ENCODE results near the gene ZC3H12D.

DNA sequence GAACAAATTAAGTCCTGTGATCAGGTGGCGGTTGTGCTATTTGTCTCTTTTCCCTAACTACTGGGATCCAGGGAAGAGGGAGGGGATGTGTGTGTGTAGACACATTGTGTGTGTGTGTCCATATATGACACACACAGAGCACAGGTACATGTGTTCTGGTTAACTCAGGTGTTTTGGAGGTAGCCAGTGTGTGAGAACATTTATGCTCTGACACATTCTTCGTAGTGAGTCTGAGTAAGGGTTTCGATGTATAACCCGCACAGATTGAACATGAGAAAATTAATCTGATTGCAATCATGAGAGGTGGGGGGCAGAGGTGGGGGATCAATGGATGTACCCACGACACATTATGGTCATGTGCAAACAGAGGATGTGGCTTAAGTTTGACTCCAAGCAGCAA is 12.6 kb downstream of the ZC3H12D start:
- TF ChIP-seq, protein P1, sequence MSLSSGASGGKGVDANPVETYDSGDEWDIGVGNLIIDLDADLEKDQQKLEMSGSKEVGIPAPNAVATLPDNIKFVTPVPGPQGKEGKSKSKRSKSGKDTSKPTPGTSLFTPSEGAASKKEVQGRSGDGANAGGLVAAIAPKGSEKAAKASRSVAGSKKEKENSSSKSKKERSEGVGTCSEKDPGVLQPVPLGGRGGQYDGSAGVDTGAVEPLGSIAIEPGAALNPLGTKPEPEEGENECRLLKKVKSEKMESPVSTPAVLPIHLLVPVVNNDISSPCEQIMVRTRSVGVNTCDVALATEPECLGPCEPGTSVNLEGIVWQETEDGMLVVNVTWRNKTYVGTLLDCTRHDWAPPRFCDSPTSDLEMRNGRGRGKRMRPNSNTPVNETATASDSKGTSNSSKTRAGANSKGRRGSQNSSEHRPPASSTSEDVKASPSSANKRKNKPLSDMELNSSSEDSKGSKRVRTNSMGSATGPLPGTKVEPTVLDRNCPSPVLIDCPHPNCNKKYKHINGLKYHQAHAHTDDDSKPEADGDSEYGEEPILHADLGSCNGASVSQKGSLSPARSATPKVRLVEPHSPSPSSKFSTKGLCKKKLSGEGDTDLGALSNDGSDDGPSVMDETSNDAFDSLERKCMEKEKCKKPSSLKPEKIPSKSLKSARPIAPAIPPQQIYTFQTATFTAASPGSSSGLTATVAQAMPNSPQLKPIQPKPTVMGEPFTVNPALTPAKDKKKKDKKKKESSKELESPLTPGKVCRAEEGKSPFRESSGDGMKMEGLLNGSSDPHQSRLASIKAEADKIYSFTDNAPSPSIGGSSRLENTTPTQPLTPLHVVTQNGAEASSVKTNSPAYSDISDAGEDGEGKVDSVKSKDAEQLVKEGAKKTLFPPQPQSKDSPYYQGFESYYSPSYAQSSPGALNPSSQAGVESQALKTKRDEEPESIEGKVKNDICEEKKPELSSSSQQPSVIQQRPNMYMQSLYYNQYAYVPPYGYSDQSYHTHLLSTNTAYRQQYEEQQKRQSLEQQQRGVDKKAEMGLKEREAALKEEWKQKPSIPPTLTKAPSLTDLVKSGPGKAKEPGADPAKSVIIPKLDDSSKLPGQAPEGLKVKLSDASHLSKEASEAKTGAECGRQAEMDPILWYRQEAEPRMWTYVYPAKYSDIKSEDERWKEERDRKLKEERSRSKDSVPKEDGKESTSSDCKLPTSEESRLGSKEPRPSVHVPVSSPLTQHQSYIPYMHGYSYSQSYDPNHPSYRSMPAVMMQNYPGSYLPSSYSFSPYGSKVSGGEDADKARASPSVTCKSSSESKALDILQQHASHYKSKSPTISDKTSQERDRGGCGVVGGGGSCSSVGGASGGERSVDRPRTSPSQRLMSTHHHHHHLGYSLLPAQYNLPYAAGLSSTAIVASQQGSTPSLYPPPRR (CRISPR knock-in tag; IDR thresholded peaks at IDR 0.05; ENCODE audit: borderline replicate concordance): no peak
- TF ChIP-seq EZH2 (IDR thresholded peaks at IDR 0.05; ENCODE audit: borderline replicate concordance, low read depth, low read length) (no peak), ELF1 (tag; IDR thresholded peaks at IDR 0.05) (no peak), RBM22 (IDR thresholded peaks at IDR 0.05; ENCODE audit: low read depth, low read length, poor library complexity, severe bottlenecking) (no peak), RAD21 (CRISPR knock-in tag; conservative IDR thresholded peaks at IDR 0.05 in 1 of 2, IDR thresholded peaks at IDR 0.05 in 1 of 2) (no peak), POLR2AphosphoS5 (IDR thresholded peaks at IDR 0.05; ENCODE audit: control insufficient read depth, insufficient read depth, low read depth, low read length) (no peak), RFX5 (IDR thresholded peaks at IDR 0.05; ENCODE audit: low read depth, low read length) (no peak), ZNF589 (CRISPR knock-in tag; IDR thresholded peaks at IDR 0.05; ENCODE audit: low read depth) (no peak), NFIC (IDR thresholded peaks at IDR 0.05) (no peak)
- TF ChIP-seq, protein P2, sequence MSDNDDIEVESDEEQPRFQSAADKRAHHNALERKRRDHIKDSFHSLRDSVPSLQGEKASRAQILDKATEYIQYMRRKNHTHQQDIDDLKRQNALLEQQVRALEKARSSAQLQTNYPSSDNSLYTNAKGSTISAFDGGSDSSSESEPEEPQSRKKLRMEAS (CRISPR knock-in tag; IDR thresholded peaks at IDR 0.05): no peak

Measured in K562 (cell line).